ENCODE data around the gene SIX6.
"Not testable (repeated sequence)": the region's sequence is repeated elsewhere in the genome, so short reads cannot be mapped to it uniquely, and the experiment has no call there.

The SIX6 gene

DNA sequence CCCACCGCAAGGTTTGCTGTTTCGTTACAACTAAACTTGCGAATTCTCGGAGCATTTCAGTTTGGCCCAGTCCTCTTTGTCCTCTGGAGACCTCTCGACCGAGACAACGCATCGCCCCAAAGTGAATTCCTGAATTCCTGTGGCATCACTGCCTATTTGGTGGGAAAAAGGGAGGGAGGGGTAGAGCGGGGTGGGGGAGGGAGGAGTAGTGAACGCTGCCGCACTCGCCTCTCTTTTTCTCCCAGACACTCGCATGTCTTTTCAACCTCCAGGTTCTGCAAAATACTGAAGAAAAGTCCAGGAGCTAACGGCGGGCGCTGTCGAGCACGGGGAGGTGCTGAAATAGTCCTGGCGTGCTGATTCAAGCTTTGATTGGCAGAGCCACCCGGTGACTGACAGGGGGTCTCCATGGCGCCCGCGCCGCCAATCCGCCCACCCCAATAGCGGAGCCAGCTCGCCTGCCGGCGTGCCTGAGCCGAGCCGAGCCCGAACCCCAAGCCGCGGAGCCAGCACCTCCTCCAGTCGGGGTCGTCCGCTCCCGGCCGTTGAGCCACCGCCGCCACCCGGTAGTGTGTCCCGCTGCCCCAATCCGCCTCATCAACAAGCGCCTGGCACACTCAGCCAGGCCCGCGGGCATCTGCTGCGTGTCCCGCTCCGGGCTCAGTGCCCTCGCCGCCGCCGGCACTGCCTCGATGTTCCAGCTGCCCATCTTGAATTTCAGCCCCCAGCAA, at the start of gene SIX6:
TSS of gene SIX6 (plus strand) at position 440 of the 731 bp plus-strand sequence. CDS start at position 693, 253 bp downstream.
- no peak for DNase-seq (ENCODE audit: low read depth in 2 of 3, low spot score in 1 of 3)

DNA sequence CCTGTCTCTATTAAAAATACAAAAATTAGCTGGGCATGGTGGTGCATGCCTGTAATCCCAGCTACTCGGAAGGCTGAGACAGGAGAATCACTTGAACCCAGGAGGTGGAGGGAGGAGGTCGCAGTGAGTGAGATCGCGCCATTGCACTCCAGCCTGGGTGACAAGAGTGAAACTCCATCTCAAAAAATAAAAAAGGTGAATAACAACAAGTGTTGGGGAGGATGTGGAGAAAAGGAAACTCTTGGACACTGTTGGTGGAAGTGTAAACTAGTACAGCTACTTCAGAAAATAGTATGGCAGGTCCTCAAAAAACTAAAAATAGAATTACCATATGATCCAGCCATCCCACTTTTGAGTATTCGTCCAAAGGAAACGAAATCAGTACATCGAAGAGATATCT, 28.7 kb upstream of the SIX6 start:
- not testable (repeated sequence) for DNase-seq (ENCODE audit: low read depth in 2 of 3, low spot score in 1 of 3)

DNA sequence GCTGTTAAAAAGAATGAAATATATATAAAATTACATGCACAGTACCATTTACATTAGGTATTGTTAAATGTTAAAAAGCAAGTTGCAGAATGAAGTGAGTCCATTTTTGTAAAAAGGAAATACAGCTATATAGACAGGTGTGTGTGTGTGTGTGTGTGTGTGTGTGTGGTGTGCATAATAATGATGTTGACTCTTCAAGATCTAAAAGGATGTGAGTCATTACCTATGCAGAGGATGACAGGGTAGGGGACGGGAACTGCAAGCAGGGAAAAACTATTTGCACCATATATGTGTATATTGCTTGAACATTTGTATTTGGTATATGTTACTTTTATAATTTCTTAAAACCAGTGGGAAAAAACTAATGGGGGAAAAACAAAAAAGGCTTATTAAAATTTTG, 26.2 kb upstream of the SIX6 start:
- no peak for DNase-seq (ENCODE audit: low read depth in 2 of 3, low spot score in 1 of 3)

DNA sequence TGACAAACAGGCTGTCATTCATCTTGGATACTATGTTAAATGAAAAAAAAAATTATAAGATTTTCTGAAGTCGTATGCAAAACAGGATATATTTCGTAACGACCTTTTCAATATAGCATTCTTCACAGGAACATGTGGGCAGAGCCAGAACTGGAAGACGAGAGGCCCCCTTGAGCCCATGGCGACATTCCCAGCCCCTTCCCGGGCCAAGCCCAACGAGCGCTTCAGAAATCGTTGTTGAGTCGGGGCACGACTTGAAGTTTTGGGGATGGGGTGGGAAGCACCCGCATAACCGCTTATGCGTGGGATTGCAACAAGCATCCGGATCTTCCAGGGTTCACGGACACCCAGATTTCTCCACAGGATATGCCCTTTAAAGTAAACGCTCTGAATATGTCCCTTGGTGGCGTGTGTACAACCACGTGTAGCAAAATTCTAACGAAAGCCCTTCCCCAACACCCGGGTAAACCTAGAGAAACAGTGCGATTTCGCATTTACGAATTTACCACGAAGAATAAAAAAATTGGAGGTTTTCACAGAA, 23.8 kb upstream of the SIX6 start:
- DNase-seq (ENCODE audit: low read depth in 2 of 3, low spot score in 1 of 3), result no peak

DNA sequence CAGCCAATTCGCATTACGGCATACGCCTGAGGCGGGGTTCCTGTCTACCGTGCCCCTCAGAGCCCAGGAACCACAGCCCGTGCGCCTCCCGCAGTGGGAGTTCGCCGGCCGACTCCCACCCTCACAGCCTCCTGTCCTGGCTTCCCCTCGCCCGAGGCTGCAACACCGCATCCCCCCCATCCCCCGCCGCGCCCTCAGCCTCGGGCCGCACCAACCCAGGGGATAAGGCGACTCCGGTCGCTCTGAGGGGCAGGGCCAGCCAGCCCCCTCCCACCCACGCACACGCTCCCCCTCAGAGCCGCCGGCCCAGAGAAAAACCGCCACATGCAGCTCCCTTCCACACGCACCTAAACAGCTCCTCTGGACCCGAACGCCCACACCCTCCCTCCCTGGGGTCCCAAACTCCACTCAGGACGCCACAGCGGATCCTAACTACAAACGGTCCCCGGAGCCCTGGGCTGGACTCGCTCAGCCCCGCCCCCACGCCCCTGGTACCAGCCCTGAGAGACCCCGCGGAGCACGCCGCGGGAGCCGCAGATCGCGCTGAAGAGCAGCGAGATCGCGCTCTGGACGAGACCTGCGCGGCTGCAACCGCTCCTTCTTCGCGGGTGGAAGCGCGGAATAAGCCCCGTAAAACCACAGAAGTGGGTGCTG, 23.2 kb upstream of the SIX6 start, which contains the start of gene C14orf39:
TSS of gene C14orf39 (minus strand) at position 466 of the 654 bp plus-strand sequence. CDS start 985 bp downstream, outside the sequence.
- no peak for DNase-seq (ENCODE audit: low read depth in 2 of 3, low spot score in 1 of 3)

DNA sequence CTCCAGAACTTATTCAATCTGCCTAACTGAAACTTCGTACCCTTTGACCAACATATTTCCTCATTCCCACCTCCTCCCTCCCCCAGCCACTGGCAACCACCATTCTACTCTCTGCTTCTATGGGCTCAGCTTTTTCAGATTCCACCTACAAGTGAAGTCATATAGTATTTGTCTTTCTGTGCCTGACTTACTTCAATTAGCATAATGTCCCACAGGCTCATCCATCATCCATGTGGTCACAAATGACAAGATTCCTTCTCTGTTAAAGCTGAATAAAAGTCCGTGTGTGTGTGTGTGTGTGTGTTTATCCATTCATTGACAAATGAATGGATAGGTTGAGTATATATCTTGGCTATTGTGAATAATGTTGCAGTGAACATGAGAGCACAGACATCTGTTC, 21.7 kb upstream of the SIX6 start:
- DNase-seq (ENCODE audit: low read depth in 2 of 3, low spot score in 1 of 3), result no peak

DNA sequence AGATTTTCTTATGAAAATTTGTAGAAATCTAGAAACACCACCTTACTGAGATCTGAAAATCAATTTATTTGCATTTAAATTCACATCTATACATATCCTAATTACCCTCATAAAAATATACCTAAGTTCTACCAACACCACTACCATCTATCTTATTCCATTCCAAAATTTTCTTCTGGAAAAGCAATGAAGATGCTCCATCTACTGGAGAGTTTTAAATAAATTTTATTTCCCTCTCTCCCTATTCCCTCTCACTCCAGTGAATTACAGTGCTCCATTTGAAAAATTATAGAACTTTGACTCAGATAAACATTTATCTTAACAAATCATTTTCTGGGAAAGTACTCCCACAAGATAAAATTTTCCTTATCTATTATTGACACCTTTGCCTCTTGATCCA, 20.8 kb upstream of the SIX6 start:
- no peak for DNase-seq (ENCODE audit: low read depth in 2 of 3, low spot score in 1 of 3)

DNA sequence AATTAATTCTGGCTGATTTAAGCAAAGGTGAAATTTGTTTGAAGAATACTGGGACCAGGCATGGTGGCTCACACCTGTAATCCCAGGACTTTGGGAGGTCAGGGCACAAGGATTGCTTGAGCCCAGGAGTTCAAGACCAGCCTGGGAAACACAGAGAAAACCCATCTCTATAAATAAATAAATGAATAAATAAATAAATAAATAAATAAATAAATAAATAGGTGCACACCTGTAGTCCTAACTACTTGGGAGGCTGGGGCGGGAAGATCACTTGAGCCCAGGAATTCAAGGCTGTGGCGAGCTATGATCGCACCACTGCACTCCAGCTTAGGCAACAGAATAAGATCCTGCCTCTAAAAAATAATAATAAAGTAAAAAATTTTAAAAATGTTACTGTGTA, 18.7 kb upstream of the SIX6 start:
- DNase-seq (ENCODE audit: low read depth in 2 of 3, low spot score in 1 of 3), result no peak

DNA sequence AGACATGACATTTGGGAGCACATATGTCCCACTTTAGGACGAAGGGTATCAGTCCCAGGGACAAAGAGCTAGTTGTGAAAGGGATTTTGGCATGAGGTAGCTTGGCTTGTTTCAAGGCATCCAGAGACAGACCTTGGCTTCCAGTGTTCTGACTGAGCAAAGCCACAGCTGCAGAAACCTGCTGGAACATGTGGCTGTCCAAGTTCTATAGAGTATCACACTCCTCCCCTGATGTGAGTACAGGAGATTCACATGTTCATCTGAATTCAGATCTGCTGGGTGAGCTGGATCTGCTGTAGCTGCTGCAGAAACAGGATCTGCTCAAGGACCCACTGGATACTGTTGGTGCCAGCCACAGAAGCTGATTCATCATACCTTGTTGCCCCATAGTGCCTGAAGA, 13.0 kb upstream of the SIX6 start:
- DNase-seq (ENCODE audit: low read depth in 2 of 3, low spot score in 1 of 3), result no peak

DNA sequence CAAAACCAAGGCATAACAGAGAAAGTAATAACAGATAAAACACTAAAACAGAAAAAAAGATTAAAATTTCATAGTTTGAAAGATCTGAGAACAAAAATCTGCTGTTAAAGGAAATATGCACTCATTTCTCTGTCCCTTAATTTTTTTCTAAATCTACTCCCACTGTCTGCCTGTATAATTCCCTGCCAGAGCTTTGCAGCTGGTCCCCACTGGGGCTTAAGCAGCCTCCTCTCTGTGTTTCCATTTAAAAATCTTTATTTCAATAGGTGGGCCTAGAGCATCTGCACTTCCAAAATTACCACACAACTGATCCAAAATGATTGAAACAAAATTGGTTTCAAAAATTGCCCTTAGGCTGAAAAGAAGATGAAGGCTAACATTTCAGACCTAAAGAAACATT, 6.4 kb upstream of the SIX6 start:
- no peak for DNase-seq (ENCODE audit: low read depth in 2 of 3, low spot score in 1 of 3)

DNA sequence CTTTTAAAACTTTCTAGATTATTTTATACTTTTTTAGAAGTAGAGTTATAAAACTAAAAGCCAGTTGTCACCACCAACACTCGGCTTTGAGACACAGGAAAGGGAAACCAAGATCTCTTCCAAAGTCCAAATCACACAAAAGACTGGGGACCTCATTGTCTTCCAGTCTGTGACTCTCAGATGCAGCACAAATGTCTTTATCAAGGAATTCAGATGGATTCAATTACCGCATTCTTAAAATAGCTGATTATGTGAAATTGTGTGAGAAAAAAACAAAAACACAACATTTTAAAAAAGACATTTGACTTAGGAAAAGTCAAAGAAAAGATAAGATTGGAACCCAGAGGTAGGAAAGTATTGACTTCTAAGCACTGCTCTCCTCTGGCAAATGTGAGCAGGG, 3.5 kb upstream of the SIX6 start:
- no peak for DNase-seq (ENCODE audit: low read depth in 2 of 3, low spot score in 1 of 3)

DNA sequence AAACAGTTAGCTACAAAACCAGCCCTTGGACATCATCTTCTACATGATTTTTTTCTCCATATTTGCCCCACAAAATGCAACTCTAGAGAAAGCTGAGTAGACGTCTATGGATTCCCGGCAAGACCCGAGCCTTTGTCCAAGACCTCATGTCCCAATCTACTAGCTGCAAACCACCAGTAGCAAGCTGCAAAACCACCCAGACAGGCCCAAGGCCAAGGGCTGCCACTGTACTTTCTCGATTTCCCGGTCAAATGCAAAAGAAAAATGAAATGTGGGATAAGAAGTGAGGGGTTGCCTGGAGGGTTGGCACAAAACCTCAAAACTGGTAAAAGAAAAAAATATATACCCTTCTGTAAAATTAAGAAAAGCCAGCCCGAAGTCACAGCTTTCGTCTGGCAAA, 2.9 kb upstream of the SIX6 start:
- DNase-seq (ENCODE audit: low read depth in 2 of 3, low spot score in 1 of 3), result no peak

DNA sequence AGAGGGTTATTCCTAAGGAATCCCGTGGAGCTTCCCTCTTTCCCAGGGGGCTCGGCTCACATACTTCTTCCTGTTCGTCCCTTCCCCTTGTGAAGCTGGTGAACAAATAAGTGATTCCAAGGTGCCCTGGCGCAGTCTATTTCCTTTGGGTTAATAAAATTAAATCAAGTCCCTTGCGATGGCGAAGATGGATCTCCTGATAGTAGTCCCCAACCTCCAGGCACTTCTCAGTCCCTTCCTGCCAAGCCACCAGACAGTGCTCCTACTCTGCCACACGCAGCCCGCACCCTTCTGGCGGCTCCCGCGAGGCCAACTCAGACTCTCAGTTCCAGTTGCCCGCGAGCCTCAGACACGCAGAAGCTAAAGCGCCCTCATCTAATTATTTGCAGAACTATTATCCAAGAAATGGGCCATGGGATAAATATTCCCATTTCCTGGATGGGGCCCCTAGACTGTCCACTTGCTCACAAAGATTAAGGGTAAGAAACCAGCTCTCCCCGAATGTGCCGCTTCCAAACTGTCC, 2.4 kb upstream of the SIX6 start:
- DNase-seq (ENCODE audit: low read depth in 2 of 3, low spot score in 1 of 3), result no peak

DNA sequence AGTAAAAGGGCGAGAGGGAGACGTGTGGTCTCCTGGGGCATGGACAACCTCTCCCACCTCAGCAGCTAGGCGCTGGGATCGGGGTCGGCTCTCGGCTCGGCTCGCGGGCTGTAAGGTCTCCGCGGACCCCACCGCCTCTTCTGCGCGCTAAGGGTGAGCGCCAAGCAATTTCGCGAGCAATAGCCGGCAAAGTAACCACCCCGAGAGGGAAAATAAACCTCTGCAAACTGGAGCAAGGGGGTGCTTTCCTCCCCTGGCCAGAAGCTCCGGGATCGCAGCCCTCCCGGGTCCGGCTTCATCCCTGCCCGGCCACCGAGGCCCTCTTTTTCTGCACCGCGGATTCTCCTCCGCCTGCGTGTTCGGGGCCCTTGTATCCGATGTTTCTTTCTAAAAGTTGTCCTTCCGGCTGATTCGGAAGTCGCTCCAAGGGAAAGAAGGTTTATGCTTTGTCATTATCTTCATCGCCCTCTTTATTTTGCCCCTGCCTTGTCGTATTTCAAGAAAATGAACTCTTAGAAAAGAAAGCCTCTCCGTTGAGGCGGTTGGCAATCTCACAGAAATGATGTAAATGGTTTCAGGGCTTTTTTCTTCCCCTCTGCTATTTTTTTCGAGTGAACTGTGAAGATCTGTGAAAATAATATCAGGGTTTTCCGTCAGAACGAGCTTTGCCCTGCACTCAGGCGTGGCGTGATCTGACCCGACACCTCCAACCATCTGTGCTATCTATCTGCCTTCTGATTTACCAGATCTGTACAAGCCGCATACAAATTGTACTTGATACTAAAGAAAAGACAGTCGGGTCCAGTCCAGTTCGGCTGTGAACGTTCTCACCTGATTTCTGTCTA, 1.7 kb upstream of the SIX6 start:
- no peak for DNase-seq (ENCODE audit: low read depth in 2 of 3, low spot score in 1 of 3)

DNA sequence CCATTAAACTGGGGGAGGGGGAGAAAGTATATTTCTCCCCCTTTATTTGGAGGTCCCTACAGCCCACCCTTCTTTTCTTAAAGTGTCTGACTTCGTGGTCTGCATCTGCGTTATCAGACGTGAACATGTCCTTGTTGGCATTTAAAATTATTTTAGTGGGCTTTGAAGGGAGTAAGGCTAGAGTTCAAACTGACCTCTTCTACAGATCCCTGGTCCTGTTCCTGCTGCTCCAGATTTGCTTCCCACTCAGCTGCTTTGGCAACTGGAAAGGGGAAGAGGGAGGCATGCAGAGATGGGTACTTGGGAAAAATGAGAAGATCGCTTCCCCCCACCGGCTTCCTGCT, 611 bp upstream of the SIX6 start:
- DNase-seq (ENCODE audit: low read depth in 2 of 3, low spot score in 1 of 3), result no peak

DNA sequence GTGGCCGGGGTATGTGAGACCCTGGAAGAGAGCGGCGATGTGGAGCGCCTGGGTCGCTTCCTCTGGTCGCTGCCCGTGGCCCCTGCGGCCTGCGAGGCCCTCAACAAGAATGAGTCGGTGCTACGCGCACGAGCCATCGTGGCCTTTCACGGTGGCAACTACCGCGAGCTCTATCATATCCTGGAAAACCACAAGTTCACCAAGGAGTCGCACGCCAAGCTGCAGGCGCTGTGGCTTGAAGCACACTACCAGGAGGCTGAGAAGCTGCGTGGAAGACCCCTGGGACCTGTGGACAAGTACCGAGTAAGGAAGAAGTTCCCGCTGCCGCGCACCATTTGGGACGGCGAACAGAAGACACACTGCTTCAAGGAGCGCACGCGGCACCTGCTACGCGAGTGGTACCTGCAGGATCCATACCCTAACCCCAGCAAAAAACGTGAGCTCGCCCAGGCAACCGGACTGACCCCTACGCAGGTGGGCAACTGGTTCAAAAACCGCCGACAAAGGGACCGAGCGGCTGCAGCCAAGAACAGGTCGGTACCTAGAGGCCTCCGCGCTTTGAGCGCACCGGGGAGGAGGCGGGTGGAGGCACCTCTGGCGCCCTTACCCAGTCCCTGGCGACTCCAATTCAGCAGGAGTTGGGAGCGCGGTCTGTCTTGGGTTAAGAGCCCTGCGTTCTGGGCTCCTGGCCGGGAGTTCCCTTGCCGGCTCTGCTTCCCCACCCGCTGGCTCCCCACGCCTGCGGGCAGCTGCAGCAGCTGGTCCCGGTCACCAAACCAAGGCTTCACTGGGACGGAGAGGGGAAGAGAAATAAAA, 700 bp downstream of the SIX6 start:
- DNase-seq (ENCODE audit: low read depth in 2 of 3, low spot score in 1 of 3), result no peak

DNA sequence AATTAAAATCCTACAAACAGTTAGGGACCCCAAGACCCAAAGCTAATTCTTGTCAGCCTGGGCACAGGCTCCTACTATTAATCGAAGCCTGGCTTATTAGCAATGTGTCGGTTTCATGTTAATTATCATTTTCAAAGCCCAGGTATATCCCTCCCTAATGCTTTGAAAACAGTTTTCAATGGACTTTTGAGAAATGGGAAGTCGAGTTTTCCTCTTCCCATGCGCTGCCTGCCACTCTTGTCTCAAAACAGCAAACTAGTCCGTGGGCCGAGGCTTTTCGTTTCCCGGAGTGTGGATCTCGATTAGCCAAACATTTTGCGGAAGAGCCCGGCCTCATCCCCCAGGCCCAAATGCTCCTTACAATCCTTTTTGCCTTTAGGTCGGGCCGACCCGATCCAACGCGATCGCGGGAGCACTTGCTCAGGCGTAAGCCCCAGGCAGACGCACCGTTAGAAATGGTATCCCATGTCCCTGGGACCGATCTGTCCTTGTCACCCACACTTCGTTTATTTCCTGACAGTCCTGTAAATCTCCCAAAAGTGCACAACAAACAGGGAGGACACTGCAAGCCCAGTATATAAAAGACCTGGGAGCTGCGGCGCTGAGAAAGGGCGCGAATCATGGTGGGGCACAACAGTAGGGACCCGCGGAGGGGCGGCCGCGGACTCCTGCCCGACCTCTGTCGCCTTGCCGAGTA, 1.5 kb downstream of the SIX6 start:
- no peak for DNase-seq (ENCODE audit: low read depth in 2 of 3, low spot score in 1 of 3)

DNA sequence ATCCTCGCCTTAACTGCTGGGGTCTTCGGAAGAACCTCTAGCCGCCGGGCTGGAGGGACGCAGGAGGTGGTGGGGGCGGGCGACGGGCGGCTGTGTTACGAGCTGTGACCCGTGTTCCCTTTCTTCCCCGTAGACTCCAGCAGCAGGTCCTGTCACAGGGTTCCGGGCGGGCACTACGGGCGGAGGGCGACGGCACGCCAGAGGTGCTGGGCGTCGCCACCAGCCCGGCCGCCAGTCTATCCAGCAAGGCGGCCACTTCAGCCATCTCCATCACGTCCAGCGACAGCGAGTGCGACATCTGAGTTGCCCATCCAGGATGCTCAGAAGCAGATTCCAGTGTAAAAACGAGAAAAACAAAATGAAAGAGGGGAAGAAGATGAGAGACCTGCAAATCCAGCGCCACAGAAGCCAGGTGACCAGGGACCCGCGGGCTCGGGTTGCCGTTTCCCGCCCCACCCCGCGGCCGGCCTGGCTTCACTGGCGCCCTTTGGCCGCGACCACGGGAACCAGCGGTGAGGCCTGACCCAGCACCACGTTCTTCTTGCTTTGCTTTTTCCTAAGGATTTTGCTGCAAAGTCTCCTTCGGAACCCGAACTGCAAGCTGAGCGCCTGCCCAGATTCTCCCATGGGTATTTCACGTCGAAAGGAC, 2.1 kb downstream of the SIX6 start:
- DNase-seq (ENCODE audit: low read depth in 2 of 3, low spot score in 1 of 3), result no peak

DNA sequence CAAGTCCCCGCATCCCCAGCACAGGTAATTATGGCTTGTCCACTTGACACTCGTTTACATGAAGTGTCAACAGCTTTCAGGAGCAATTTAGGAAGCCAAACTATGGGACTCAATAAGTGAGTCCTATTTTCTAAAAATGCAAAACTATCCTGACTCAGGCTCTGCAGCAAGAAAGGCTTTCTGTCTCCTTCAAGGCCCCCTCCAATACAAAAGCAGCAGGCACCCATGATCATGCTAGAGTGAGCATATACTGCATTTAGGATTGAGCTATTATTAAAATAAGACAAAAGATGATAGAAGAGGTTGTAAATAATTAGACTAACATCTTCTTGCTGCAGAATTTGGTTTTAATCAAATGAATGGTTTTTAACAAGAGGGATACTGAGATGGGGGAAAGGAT, 3.2 kb downstream of the SIX6 start:
- no peak for DNase-seq (ENCODE audit: low read depth in 2 of 3, low spot score in 1 of 3)
